T47D (cell line): ENCODE measurements around the gene WNT2.

Source experiments
- DNase-seq, 2 experiments: peaks; one replicate each; pipeline versions ENCODE4 v3.0.0 to v3.0.0-alpha.2; 2011 to 2012; ENCODE audit warnings: low read depth in 1 of 2, low spot score in 1 of 2
- JUND ChIP-seq: IDR thresholded peaks from 2 replicates; pipeline ENCODE4 v1.6.1; 2012; ENCODE audit warnings: low read depth
- in situ Hi-C: cut with HindIII; loops from 2 replicates; pipeline ENCODE4 v1.10.0; 2016; ENCODE audit warnings: low sequenced_read_pairs, low pct_unique_long_range_greater_than_20kb

Gene WNT2

DNA sequence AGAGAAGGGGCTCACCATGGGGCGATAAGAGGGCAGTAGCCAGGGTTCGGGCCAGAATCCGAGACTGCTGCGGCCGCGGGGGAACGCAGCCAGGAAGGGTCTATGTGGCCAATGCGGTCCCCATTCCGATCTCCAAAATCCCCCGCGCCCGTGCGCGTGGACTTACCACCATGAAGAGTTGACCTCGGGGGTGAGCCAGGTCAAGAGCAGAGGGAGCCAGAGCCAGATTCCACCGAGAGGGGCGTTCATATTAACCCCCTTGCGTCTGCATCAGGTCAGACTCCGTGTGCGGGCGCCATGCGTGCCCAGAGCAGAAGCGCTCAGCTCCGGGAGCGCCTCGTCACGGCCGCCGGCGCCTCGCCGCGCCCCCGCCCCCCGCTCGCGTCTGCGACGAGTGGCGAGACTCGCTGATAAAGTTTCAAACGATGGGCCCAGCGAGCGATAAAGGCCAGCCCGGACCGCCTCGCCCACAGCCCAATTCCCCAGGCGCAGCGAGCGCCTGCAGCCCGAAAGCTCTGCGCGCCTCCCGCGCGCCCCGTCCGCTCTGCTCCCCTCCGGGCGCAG, at the start of gene WNT2:
TSS of gene WNT2 (minus strand) at position 318 of the 564 bp plus-strand sequence. CDS start at position 249, 69 bp downstream.
- in situ Hi-C loops: no loop called here
- no peak for DNase-seq
- TF ChIP-seq JUND: no peak

DNA sequence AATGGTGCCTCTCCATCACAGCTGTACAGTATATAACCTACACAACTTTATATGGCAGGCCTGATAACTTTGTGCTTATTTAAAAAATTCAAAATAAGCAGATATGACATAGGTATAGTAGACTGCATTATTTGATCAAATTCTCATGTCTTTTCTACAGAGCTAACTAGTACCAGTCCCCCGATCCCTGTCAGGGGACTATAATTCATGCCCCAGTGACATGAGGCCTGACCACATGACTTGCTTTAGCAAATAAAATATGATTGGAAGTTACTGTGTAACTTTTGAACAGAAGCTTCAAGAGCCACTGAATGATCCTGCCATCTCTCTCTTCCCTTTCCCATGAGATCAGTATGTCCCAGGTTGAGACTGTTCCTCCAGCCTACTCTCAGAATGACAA, 49.2 kb upstream of the WNT2 start:
- DNase-seq: no peak
- in situ Hi-C loops: no loop called here
- TF ChIP-seq JUND: no peak

DNA sequence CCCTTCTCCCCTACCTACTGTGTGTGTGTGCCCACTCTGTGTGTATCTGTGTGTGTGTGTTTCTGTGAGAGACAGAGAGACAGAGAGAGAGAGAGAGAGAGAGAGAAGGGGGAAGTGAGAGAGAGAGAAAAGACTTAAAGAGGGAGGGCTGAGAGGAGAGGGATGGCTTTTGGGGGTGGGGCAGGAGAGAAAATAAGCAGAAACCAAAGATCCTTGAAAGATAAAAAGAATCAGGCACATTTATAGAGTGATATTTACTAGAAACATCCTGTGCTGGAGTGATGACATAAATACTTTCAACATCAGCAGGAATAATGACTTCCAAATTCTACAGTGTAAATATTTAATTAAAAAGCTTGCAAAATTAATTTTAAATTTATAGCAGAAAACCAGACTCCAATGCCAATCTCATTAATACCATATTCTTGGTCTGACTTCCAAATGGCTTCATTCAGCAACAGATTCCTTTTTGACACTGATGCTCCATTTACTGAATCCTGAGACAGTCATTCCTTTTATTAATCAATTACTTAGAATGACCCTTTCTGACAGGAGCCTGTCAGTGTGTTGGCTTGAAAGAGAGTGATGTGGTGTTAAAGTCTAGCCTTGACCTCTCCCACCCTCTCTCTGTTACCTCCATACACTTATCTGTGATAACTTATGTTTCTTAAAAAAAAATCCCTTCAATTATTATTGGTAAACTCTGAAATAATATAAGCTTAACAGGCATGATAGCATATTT, 41.7 kb upstream of the WNT2 start:
- DNase-seq: no peak
- TF ChIP-seq JUND: no peak
- in situ Hi-C loops: no loop called here

DNA sequence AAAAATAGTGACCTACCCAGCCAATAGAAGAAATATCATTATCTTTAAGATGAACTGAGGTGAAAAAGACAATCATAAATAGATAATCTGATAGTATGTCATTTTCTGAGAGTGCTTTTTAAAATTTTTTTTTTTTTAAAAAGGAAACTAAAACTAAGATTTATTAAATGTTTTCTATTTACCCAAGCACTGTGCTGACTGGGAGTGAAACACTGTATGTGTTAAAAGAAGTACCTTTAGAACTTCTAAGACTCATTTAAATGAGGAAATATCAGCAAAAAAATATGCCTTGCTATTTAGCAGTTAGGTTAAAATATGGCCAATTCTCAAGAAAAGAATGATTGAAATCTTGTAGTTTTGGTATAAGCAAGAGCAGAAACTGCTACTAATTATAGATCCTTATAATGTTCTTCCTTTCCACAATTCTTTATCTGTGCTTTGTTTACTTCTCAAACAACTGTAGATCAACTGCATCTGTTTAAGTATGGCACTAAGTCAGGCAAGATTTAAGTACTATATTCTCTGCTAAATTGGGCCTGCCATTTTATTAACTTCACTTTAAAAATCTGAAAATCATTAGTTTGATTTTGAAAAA, 39.5 kb upstream of the WNT2 start:
- in situ Hi-C loops: no loop called here
- no peak for DNase-seq
- TF ChIP-seq JUND: no peak

DNA sequence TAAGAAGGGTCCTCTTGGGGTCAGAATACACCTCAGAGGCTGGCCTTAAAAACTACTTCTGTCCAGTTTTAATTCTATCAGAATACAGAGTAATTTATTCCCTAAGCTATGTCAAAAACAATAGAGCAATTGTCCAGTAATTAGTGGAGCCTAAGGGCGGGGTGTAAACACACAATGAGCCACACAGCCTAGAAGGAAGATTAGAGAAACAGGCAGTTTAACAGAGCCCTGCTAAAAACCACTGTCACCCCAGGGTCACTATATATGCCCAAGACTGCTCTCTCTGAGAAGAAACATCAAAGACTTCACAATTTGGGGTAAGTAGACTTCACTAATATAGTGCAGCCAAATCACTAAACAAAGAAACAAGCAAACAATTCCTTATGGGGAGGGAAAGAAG, 27.2 kb upstream of the WNT2 start:
- no peak for DNase-seq
- TF ChIP-seq JUND: no peak
- in situ Hi-C loops: no loop called here

DNA sequence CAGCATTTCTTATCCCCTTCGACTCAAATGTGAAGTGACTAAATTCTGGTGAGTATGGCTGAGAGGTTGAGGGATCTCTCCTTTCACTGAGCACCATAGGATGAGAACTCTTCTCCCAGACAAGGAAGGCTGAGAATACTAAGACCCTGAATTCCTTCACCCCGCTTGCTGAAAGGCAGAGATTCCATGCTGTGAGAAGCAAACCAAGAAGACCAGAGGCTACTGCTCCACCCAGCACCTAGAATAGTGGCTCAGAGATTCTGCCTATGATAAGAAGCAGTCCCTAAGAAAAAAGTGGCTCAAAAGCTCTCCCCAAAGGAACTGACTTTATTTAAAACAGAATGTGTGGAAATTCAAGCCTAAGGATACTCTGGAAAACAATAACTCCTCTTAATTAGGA, 26.7 kb upstream of the WNT2 start:
- TF ChIP-seq JUND: no peak
- DNase-seq: no peak
- in situ Hi-C loops: no loop called here

DNA sequence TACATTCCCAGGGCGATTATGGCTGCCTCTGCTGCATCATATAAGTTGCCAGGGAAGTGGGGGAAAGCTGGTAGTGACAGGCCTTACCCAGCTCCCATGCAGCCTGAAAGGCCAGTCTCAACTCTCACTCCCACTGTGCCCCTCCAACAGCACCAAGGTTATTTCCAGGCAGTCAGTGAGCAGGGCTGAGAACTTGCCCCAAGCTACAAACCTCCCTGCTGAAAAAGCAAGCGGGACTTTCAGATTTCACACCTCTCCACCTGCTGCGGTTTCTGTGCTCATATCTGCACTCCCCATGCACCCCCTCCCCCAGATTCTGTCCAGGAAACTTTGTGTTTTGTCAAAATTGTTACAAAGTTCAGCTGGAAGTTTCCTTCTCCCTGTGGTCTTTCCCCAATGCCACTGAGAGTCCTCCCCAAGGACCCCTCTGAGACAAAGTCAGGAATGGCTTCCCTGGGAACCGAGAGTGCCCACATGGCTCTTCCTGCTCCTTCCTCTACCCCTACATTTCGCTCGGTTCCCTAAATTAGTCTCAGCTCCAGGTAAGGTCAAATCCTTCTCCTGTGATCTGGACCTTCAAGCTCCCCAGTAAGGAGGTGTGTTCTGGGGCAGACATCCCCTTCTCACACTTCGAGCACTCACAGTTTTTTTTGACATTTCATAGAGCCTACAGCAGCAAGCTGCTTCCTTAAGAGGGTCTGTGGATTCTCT, 25.3 kb upstream of the WNT2 start:
- in situ Hi-C loops: no loop called here
- no peak for TF ChIP-seq JUND
- no peak for DNase-seq

DNA sequence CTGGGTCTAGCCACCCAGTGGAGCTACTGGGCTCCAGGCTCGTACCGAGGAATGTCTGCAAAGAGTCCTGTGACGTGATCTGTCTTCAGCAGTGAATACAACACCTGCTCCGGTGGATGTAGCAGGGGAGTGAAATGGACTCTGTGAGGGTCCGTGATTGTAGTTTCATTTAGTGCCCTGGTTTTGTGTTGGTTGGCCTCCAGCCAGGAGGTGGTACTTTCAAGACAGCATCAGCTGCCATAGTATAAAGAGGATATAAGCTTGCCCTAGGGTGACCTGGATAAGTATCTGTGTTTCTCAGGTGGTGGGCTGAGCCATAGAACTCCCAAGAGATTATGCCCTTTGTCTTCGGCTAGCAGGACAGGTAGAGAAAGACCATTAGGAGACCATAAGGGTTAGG, 24.6 kb upstream of the WNT2 start:
- TF ChIP-seq JUND: no peak
- in situ Hi-C loops: no loop called here
- DNase-seq: no peak

DNA sequence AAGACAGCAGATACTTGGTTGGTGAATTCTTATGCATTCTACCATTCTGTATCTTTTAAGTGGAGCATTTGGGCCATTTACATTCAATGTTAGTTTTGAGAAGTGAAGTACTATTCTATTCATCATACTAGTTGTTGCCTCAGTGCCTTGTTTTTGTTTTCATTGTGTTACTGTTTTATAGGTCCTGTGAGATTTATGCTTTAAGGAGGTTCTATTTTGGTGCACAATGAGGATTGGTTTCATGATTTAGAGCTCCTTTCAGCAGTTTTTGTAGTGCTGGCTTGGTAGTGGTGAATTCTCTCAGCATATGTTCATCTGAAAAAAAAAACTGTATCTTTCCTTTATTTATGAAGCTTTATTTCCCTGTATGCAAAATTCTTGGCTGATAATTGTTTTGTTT, 23.3 kb upstream of the WNT2 start:
- DNase-seq: no peak
- in situ Hi-C loops: no loop called here
- TF ChIP-seq JUND: no peak

DNA sequence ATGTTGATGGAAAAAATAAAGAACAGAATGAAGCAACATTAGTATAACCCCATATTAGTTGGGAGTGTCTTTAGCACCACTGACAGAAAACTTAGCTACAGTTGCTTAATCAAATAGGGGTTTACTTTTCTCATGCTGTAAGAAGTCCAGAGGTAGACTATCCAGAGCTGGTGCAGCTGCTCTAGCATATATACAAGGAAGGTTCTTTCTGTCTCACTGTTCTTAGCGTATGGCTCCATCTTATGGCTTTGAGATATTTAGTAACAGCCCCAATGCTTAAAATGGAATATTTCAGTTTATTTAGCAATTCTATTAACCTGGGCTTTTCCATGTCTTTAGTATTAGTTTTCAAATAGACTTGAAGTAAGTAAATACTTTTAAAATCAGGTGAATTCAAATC, 15.2 kb upstream of the WNT2 start:
- in situ Hi-C loops: no loop called here
- DNase-seq: peak in 1 of 2 experiments; percentile 14
- no peak for TF ChIP-seq JUND

DNA sequence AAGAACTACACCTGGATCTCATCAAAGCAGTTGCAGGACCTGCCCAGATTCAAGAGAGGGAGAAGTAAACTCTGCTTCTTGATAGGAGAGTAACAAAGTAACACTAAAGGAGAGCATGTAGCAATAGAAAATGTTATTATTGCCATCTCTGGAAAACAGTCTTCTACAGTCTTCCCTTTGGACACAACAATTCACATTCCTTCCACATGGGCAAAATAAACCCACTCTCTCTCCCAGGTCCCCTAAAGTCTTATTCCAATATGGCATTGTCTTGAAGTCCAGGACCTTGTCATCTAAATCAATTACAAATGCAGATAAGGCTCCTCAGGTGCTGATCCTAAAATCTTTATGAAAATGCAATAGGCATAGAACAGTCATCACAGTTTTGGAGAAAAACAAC, 10.3 kb upstream of the WNT2 start:
- TF ChIP-seq JUND: no peak
- in situ Hi-C loops: no loop called here
- no peak for DNase-seq

DNA sequence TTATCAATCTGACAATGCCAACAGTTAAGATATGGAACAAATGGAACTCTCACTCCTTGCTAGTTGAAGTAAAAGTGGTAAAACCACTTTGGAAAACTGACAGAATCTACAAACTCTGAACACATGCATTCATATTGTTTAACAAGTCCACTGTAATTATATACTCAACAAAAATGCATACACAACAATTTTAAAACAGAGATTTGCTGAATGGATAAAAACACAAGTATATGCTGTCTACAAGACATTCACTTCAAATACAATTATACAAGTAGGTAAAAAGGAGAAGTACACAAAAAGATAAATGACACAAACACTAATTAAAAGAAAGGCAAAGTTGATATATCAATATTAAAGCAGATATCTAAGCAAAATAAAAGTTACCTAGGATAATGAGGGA, 9.2 kb upstream of the WNT2 start:
- in situ Hi-C loops: no loop called here
- no peak for DNase-seq
- no peak for TF ChIP-seq JUND

DNA sequence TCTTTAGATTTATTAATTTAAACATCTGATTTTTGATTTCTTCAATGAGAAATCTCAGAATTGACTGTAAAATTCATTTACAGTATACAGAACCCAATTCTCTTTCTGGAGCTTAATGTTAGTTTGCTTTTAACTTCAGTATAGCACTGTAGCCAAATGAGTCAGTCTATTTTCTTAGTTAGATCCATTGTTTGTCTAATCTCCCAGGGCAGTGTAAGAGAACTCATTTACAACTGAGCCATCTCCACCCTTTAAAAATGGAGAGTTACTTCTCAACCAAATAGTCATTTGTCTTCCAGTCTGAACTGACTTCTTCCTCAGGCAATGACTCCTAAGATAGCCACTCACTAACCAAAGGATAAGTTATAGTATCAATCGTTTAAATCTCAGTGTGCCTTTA, 3.0 kb upstream of the WNT2 start:
- in situ Hi-C loops: no loop called here
- no peak for TF ChIP-seq JUND

DNA sequence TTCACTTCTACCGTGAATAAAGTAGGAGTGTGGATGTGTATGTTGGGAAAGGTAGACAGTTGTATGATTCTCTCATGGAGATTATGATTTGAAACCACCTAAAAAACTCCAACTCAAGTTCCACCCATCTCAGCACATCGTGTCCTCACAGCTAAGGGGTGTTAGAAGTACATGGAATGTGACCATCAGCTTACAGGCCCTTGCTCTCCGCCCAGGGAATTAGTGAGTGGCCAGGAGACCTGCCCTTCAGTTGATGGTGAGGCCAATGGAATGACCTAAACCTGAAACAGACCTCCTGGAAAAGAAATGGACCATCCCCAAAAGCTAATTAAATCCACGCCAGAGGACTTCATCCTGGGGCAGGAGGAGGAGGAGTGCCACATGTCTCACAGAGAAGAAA, 2.1 kb upstream of the WNT2 start:
- TF ChIP-seq JUND: no peak
- no peak for DNase-seq
- in situ Hi-C loops: no loop called here

More for the DNA sequence above, 3.0 kb upstream of the WNT2 start:
- no peak for DNase-seq
